ENCODE measurements around the gene BTBD6. TPM values are rescaled to one million over a fixed set of nuclear protein-coding genes. Genes with fewer than 3 reads are reported as not detected.

The BTBD6 gene
- total RNA-seq, 4 donors from 2014 or later: 41.0 to 52.7 (median 46.9) TPM

DNA sequence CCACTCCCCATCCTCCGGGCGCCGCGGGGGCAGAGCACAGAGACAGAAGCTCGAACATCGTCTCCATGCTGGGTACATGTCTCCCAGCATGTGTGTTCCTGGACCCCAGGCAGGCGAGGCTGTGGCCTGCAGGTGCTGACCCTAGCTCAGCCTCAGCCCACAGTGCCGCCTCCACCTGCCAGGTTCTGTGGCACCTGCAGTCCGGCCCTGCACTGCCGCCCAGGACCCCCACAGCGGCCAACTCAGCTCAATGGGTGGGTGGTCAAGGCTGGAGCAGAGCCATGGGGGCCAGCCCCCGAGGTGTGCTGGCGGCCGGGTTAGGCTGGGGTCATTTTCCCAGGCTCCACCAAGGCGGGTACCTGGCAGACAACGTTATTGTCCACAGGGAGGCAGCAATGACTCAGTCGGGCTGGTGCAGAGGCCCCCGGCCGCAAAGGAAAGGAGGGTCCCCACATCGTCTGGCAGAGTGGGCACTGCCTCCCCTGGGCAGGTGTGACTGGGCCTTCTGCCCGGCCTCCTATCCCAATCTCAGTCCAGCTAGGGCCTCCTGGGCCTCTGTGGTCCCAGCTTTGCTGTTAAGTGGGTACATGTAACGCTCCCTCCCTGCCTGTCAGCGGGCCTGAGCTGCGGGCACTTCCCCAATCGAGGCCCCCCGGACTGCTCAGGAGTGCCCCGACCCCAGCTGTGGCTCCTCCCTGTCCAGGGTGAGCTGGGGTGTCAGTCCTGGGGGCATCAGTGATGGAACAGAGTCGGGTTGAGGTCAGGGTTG lies 47.0 kb upstream of the BTBD6 start:
- 59 to 63% methylated on average over 5 to 10 of the region's 28 CpGs for WGBS, 2 donors
- peak overlapping the region in 2 of 4 donors; percentile 21 to 62 for H3K27ac ChIP-seq
- intact Hi-C loops (cut with DNase I): loop anchor here (10.0 kb wide), 1 partner anchor 83 kb away; no protein-coding TSS in a partner anchor

GRCh38 chr14:105201925-105202513 lies 46.3 kb upstream of the BTBD6 start:
- Histone ChIP-seq H3K4me3 (no peak overlapping the region), H3K9me3 (no peaks in the 10 kb centered on the region), H3K27me3 (peaks cover 0 to 69% (median 0%) of the 10 kb centered on the region in 4 donors), H3K36me3 (no peaks in the 10 kb centered on the region), H3K4me1 (peaks cover 25 to 80% (median 48%) of the 10 kb centered on the region in 3 donors), H3K27ac (peak overlapping the region in 2 of 4 donors; percentile 35 to 62)
- intact Hi-C loops (cut with DNase I): loop anchor here (2.0 to 10.0 kb wide), 2 partner anchors 83 to 149 kb away; no protein-coding TSS in a partner anchor
- TF ChIP-seq POLR2A (IDR thresholded peaks at IDR 0.05) (no peak), CTCF (IDR thresholded peaks at IDR 0.05) (no peak)
- WGBS, 2 donors: 65% methylated on average over 6 of the region's 20 CpGs; no CpG with 5 or more reads in 1 of the 2 donors
- DNase-seq: no peak

More for the DNA sequence above, 47.0 kb upstream of the BTBD6 start:
- Histone ChIP-seq H3K9me3 (no peaks in the 10 kb centered on the region), H3K36me3 (no peaks in the 10 kb centered on the region), H3K27me3 (peaks cover 0 to 76% (median 4%) of the 10 kb centered on the region in 4 donors), H3K4me1 (peaks cover 31 to 87% (median 55%) of the 10 kb centered on the region in 3 donors), H3K4me3 (no peak overlapping the region)
- no peak for TF ChIP-seq POLR2A (IDR thresholded peaks at IDR 0.05)
- TF ChIP-seq CTCF (IDR thresholded peaks at IDR 0.05): no peak
- no peak for DNase-seq

GRCh38 chr14:105203057-105203531 lies 45.2 kb upstream of the BTBD6 start:
- Histone ChIP-seq H3K27me3 (peaks cover 0 to 58% (median 0%) of the 10 kb centered on the region in 4 donors), H3K27ac (no peak overlapping the region), H3K36me3 (no peaks in the 10 kb centered on the region), H3K4me3 (no peak overlapping the region), H3K4me1 (peaks cover 19 to 69% (median 37%) of the 10 kb centered on the region in 3 donors), H3K9me3 (no peaks in the 10 kb centered on the region)
- TF ChIP-seq CTCF (IDR thresholded peaks at IDR 0.05): peak; percentile 78 to 97 (median 94)
- TF ChIP-seq POLR2A (IDR thresholded peaks at IDR 0.05): no peak
- WGBS, 2 donors: 2 to 20% methylated on average over 1 to 8 of the region's 18 CpGs
- DNase-seq: no peak
- intact Hi-C loops (cut with DNase I): loop anchor here (2.0 to 10.0 kb wide), 2 partner anchors 82 to 148 kb away; no protein-coding TSS in a partner anchor

DNA sequence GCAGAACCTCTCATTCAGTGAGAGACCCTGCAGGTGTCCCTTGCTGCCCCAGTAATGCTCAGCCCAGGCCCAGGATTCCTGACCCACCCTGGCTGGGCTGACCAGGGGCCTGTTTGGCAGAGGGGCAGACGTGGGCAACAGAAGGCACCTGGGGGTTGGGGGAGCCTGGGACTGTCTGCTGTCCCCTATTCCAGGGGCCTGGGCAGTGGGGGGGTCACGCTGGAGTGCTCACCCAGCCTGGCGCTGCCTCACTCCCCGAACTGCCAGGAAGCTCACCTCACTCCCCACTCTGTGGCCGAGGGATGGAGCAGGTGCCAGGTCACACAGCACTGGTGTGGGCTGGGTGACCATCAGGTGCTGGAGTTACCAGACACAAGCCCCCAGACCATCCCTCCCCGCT lies 44.6 kb upstream of the BTBD6 start:
- intact Hi-C loops (cut with DNase I): loop anchor here (2.0 to 10.0 kb wide), 2 partner anchors 81 to 147 kb away; no protein-coding TSS in a partner anchor
- WGBS, 2 donors: 67 to 100% methylated on average over 1 to 2 of the region's 6 CpGs

More for the DNA sequence above, 44.6 kb upstream of the BTBD6 start:
- Histone ChIP-seq H3K27ac (no peak overlapping the region), H3K4me1 (peaks cover 19 to 63% (median 35%) of the 10 kb centered on the region in 3 donors), H3K9me3 (no peaks in the 10 kb centered on the region), H3K27me3 (peaks cover 0 to 52% (median 0%) of the 10 kb centered on the region in 4 donors), H3K36me3 (peaks cover 0 to 3% (median 0%) of the 10 kb centered on the region in 3 donors), H3K4me3 (no peak overlapping the region)
- TF ChIP-seq CTCF (IDR thresholded peaks at IDR 0.05) (no peak), POLR2A (IDR thresholded peaks at IDR 0.05) (no peak)
- no peak for DNase-seq

All from esophagus squamous epithelium (tissue), 5 donors.